C4-2B (cell line): ENCODE data around the gene CCSER1.

Source experiments
- H3K27ac ChIP-seq: fragments of 450-650 bp; 2 replicates; pipeline ENCODE4 v1.5.1; 2017
- ZFX ChIP-seq: fragments of 450-650 bp; IDR thresholded peaks from 2 replicates; pipeline ENCODE4 v1.6.1; 2017
- TF ChIP-seq, protein P1 (sequence below): fragments of 450-650 bp; conservative IDR thresholded peaks from 2 replicates; pipeline ENCODE4 v1.5.1; 2017; ENCODE audit warnings: mild to moderate bottlenecking

The CCSER1 gene

GRCh38 chr4:90624781-90625180, 497.6 kb downstream of the CCSER1 start:
- no peak for TF ChIP-seq ZFX
- TF ChIP-seq, protein P1, sequence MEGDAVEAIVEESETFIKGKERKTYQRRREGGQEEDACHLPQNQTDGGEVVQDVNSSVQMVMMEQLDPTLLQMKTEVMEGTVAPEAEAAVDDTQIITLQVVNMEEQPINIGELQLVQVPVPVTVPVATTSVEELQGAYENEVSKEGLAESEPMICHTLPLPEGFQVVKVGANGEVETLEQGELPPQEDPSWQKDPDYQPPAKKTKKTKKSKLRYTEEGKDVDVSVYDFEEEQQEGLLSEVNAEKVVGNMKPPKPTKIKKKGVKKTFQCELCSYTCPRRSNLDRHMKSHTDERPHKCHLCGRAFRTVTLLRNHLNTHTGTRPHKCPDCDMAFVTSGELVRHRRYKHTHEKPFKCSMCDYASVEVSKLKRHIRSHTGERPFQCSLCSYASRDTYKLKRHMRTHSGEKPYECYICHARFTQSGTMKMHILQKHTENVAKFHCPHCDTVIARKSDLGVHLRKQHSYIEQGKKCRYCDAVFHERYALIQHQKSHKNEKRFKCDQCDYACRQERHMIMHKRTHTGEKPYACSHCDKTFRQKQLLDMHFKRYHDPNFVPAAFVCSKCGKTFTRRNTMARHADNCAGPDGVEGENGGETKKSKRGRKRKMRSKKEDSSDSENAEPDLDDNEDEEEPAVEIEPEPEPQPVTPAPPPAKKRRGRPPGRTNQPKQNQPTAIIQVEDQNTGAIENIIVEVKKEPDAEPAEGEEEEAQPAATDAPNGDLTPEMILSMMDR = no peak
- no peak overlapping the region for H3K27ac ChIP-seq

- no peak for TF ChIP-seq ZFX
- TF ChIP-seq, protein P1 = no peak
- no peak overlapping the region for H3K27ac ChIP-seq
Measured at GRCh38 chr4:90641861-90642599, 514.8 kb downstream of the CCSER1 start.

- TF ChIP-seq, protein P1 = no peak
- no peak for TF ChIP-seq ZFX
- H3K27ac ChIP-seq = no peak overlapping the region
Measured at GRCh38 chr4:90643156-90643555, 516.0 kb downstream of the CCSER1 start.

- no peak for TF ChIP-seq ZFX
- TF ChIP-seq, protein P1 = no peak
- no peak overlapping the region for H3K27ac ChIP-seq
Measured at GRCh38 chr4:90648311-90648710, 521.1 kb downstream of the CCSER1 start.

DNA sequence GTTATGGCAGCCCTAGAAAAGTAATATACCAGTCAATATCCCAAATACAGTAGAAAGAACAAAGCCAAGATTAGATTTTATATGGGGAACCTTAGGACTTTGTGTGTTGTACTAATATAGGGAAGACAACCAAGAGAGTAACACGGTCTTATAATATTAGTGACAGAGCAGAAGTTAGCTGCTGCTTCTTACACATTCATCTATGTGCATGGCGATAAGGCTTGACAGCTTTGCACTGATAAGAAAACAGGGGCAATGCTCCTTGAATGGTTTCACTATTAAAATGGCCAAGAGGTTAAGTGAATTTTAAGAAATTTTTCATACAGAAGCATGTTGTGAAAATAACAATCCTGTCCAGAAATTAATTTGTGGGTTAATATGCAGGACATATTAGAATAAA, 521.6 kb downstream of the CCSER1 start:
- H3K27ac ChIP-seq = no peak overlapping the region
- no peak for TF ChIP-seq ZFX
- TF ChIP-seq, protein P1 = no peak

GRCh38 chr4:90660672-90661071, 533.5 kb downstream of the CCSER1 start:
- TF ChIP-seq ZFX = no peak
- TF ChIP-seq, protein P1 = no peak
- H3K27ac ChIP-seq = no peak overlapping the region

DNA sequence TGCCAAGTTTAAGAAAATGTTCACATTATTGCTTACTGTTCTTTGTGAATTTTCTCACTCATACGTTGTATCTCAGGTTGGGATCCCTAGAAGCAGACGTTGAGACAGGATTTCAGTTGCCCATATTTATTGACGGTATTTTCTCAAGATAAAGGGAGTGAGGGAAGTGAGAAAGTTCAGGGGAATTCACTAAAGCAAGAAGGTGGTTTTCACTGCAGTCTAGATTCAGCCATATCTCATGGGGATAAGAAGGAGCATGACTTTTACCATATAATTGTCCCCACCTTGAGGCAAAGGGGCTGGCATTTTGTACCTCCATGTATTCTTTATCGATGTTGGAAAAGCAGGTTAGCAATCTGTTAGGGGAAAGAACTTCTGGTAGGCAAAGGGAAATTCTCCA, 543.0 kb downstream of the CCSER1 start:
- no peak for TF ChIP-seq ZFX
- TF ChIP-seq, protein P1 = no peak
- H3K27ac ChIP-seq = no peak overlapping the region
